CD4-positive, CD25-positive, alpha-beta regulatory T cell (primary cell): Measurements from ENCODE around the gene PITPNM1. TPM values are rescaled to one million over a fixed set of nuclear protein-coding genes. Genes with fewer than 3 reads are reported as not detected.
"Not testable (repeated sequence)": the region's sequence is repeated elsewhere in the genome, so short reads cannot be mapped to it uniquely, and the experiment has no call there.

Experiments used
- ATAC-seq, 2 donors: fragments of 150-1000 bp; cut with Tn5 transposase; one replicate each; pipeline ENCODE4 v1.10.0; 2021; ENCODE audit warnings: low read depth in 2 of 2, moderate number of reproducible peaks in 2 of 2, moderate library complexity in 1 of 2
- DNase-seq, 3 donors: peaks; one replicate each; pipeline versions ENCODE4 v3.0.0 to v3.0.0-alpha.2; 2012 to 2022; ENCODE audit warnings: mixed read lengths in 1 of 3
- H3K27ac ChIP-seq: one replicate; pipeline ENCODE4 v1.7.0; 2013; ENCODE audit warnings: mild to moderate bottlenecking, low read length; ENCODE audit not compliant: insufficient read depth, poor library complexity, severe bottlenecking
- H3K27me3 ChIP-seq: one replicate; pipeline ENCODE4 v1.7.0; 2013; ENCODE audit warnings: low read length; ENCODE audit not compliant: control insufficient read depth, insufficient read depth
- H3K36me3 ChIP-seq: one replicate; pipeline ENCODE4 v1.7.0; 2013; ENCODE audit warnings: mild to moderate bottlenecking, low read length, moderate library complexity; ENCODE audit not compliant: control insufficient read depth, insufficient read depth
- H3K4me1 ChIP-seq: 2 replicates; pipeline ENCODE4 v1.7.0; 2013; ENCODE audit warnings: mild to moderate bottlenecking, low read length; ENCODE audit not compliant: insufficient read depth, control insufficient read depth, poor library complexity, severe bottlenecking
- H3K4me3 ChIP-seq: one replicate; pipeline ENCODE4 v1.7.0; 2013; ENCODE audit warnings: low read depth, mild to moderate bottlenecking, low read length, moderate library complexity
- H3K9me3 ChIP-seq, 2 experiments: 1 replicate in 1 of 2; 2 replicates in 1 of 2; pipeline ENCODE4 v1.7.0; 2013; ENCODE audit warnings: low read length in 2 of 2, mild to moderate bottlenecking in 1 of 2, moderate library complexity in 1 of 2; ENCODE audit not compliant: control insufficient read depth in 2 of 2
- H3K27ac Mint-ChIP-seq, 3 donors: one replicate each; pipeline ENCODE4 v1.8.0; 2020 to 2022; ENCODE audit warnings: mild to moderate bottlenecking in 3 of 3, mixed read lengths in 3 of 3, moderate library complexity in 2 of 3
- H3K27me3 Mint-ChIP-seq: one replicate; pipeline ENCODE4 v1.8.0; 2022; ENCODE audit warnings: mild to moderate bottlenecking, mixed read lengths
- H3K36me3 Mint-ChIP-seq: one replicate; pipeline ENCODE4 v1.8.0; 2020; ENCODE audit warnings: mixed read lengths
- H3K4me1 Mint-ChIP-seq, 4 donors: one replicate each; pipeline ENCODE4 v1.8.0; 2020 to 2022; ENCODE audit warnings: mixed read lengths in 4 of 4, mild to moderate bottlenecking in 1 of 4
- H3K4me3 Mint-ChIP-seq, 4 donors: one replicate each; pipeline ENCODE4 v1.8.0; 2020 to 2022; ENCODE audit warnings: mild to moderate bottlenecking in 4 of 4, mixed read lengths in 4 of 4, moderate library complexity in 3 of 4
- H3K9me3 Mint-ChIP-seq, 7 donors: one replicate each; pipeline ENCODE4 v1.8.0; 2020 to 2022; ENCODE audit warnings: mixed read lengths in 7 of 7, mild to moderate bottlenecking in 3 of 7, moderate library complexity in 2 of 7
- polyA plus RNA-seq, 4 donors: library from polyadenylated mRNA; unstranded; fragments of 300-500 nt; fragmentation: Illumina TruSeq; gene quantifications; one replicate each; pipeline ENCODE4 v1.2.3, GENCODE V29; 2021
- total RNA-seq: library from RNA; stranded (reverse); gene quantifications from one replicate; pipeline ENCODE4 v1.2.3, GENCODE V29; 2022

PITPNM1 gene
- total and polyA plus RNA-seq, 5 donors from 2014 or later, result 15.7 to 116 (median 17.9) TPM

- peaks cover 0 to 4% (median 2%) of the 10 kb centered on the region in 4 donors for H3K4me1 Mint-ChIP-seq
- H3K36me3 Mint-ChIP-seq, result no peaks in the 10 kb centered on the region
- Histone ChIP-seq H3K36me3 (no peaks in the 10 kb centered on the region), H3K9me3 (no peaks in the 10 kb centered on the region), H3K4me1 (peaks cover under 1% of the 10 kb centered on the region), H3K27me3 (peaks cover 14% of the 10 kb centered on the region), H3K4me3 (no peak overlapping the region), H3K27ac (no peak overlapping the region)
- ATAC-seq (no peak), DNase-seq (no peak)
- no peaks in the 10 kb centered on the region for H3K9me3 Mint-ChIP-seq
- no peak overlapping the region for H3K27ac Mint-ChIP-seq
- peaks cover 34% of the 10 kb centered on the region for H3K27me3 Mint-ChIP-seq
- H3K4me3 Mint-ChIP-seq, result peak overlapping the region in 1 of 4 donors; percentile 42
Measured at GRCh38 chr11:67514116-67514515, 9.0 kb upstream of the PITPNM1 start.

GRCh38 chr11:67511558-67511957, 6.4 kb upstream of the PITPNM1 start:
- H3K27me3 ChIP-seq, result peaks cover 14% of the 10 kb centered on the region
- Mint-ChIP-seq H3K4me1 (peaks cover 0 to 19% (median 14%) of the 10 kb centered on the region in 4 donors), H3K27ac (peak overlapping the region in 1 of 3 donors; percentile 46), H3K27me3 (peaks cover 36% of the 10 kb centered on the region), H3K4me3 (peak overlapping the region in 1 of 4 donors; percentile 91)
- not testable (repeated sequence) for H3K36me3 ChIP-seq, H3K27ac ChIP-seq, H3K9me3 Mint-ChIP-seq, DNase-seq, H3K4me3 ChIP-seq, ATAC-seq, H3K36me3 Mint-ChIP-seq, H3K9me3 ChIP-seq
- H3K4me1 ChIP-seq, result peaks cover 20% of the 10 kb centered on the region

DNA sequence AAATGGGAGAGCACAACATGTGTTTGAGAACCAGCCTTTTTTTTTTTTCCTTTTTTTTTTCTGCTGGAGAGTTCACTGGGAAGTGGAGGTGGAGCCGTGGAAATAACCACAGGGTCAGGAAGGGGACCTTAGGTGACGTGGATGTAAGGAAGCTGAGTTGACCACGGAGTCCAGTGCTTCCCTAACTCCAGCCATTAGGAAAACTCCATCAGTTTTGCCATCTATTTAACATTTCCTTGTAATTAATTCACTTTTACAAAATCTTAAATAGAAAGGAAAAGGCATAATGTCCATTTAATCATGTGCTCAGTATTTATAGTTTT, 4.8 kb upstream of the PITPNM1 start:
- Histone ChIP-seq H3K27ac (no peak overlapping the region), H3K36me3 (no peaks in the 10 kb centered on the region), H3K27me3 (peaks cover 14% of the 10 kb centered on the region), H3K9me3 (no peaks in the 10 kb centered on the region), H3K4me3 (no peak overlapping the region), H3K4me1 (peaks cover 34% of the 10 kb centered on the region)
- peaks cover 29% of the 10 kb centered on the region for H3K27me3 Mint-ChIP-seq
- H3K27ac Mint-ChIP-seq, result peak overlapping the region in 1 of 3 donors; percentile 94
- peak overlapping the region in 2 of 4 donors; percentile 7 to 91 for H3K4me3 Mint-ChIP-seq
- no peak for ATAC-seq
- no peak for DNase-seq
- no peaks in the 10 kb centered on the region for H3K9me3 Mint-ChIP-seq
- no peaks in the 10 kb centered on the region for H3K36me3 Mint-ChIP-seq
- H3K4me1 Mint-ChIP-seq, result peaks cover 7 to 31% (median 23%) of the 10 kb centered on the region in 4 donors

GRCh38 chr11:67508486-67509121, 3.4 kb upstream of the PITPNM1 start:
- H3K4me3 ChIP-seq, result peak overlapping the region; percentile 66
- DNase-seq (peak; percentile 97 to 99 (median 98)), ATAC-seq (peak; percentile 35 to 44)
- H3K4me3 Mint-ChIP-seq, result peak overlapping the region; percentile 90 to 96 (median 91)
- H3K36me3 Mint-ChIP-seq, result no peaks in the 10 kb centered on the region
- no peaks in the 10 kb centered on the region for H3K36me3 ChIP-seq
- peaks cover 27% of the 10 kb centered on the region for H3K27me3 Mint-ChIP-seq
- H3K4me1 Mint-ChIP-seq, result peaks cover 7 to 34% (median 22%) of the 10 kb centered on the region in 4 donors
- peaks cover 39% of the 10 kb centered on the region for H3K4me1 ChIP-seq
- H3K27me3 ChIP-seq, result peaks cover 9% of the 10 kb centered on the region
- no peaks in the 10 kb centered on the region for H3K9me3 Mint-ChIP-seq
- peak overlapping the region; percentile 98 for H3K27ac ChIP-seq
- H3K27ac Mint-ChIP-seq, result peak overlapping the region; percentile 94 to 96 (median 94)
- no peaks in the 10 kb centered on the region for H3K9me3 ChIP-seq

DNA sequence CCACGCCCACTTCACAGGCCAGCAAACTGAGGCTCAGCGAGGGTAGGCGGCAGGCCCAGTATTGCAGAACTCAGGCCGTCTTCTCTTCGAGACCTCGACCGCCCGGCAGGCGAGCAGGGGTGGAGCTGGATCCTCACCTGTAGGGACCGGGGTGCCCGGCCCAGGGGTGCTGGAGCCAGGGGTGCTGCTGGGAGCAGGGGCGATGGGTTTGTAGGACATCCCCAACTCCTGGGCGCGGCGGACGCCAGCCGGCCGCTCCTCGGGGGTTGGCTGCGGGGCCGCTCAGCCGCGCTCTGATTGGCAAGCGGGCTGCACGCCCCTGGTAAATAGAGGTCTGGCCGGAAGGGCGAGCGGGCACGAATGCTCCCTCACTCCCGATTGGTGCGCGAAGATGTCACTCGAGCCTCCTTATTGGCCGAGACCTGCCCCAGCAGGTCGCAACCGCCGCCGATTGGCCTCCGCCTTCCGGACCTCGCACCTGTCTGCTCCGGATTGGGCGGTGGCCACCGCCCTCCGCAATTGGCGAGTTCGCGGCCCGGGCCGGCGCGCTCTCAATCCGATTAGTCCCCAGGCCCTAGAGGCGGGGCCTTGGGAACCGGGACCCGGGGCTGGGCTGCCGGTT, 2.8 kb upstream of the PITPNM1 start, which contains the start of gene CDK2AP2:
Gene CDK2AP2, minus strand, starts transcription at position 299 of the 622 bp plus-strand sequence. Its CDS starts 80 bp downstream, at position 219.
- peaks cover 23% of the 10 kb centered on the region for H3K27me3 Mint-ChIP-seq
- peaks cover 9% of the 10 kb centered on the region for H3K27me3 ChIP-seq
- no peaks in the 10 kb centered on the region for H3K9me3 ChIP-seq
- H3K36me3 ChIP-seq, result no peaks in the 10 kb centered on the region
- peak within 1 kb of the TSS; percentile 94 to 96 (median 94) for H3K27ac Mint-ChIP-seq
- H3K4me3 ChIP-seq, result peak within 1 kb of the TSS; percentile 66
- H3K4me1 Mint-ChIP-seq, result peaks cover 7 to 40% (median 26%) of the 10 kb centered on the region in 4 donors
- peak within 1 kb of the TSS; percentile 98 for H3K27ac ChIP-seq
- ATAC-seq (peak; percentile 77 to 79), DNase-seq (peak; percentile 95 to 99 (median 96))
- H3K4me3 Mint-ChIP-seq, result peak within 1 kb of the TSS; percentile 90 to 96 (median 91)
- no peaks in the 10 kb centered on the region for H3K36me3 Mint-ChIP-seq
- no peaks in the 10 kb centered on the region for H3K9me3 Mint-ChIP-seq
- peaks cover 46% of the 10 kb centered on the region for H3K4me1 ChIP-seq

- peak overlapping the region; percentile 52 for H3K4me3 ChIP-seq
- Mint-ChIP-seq H3K9me3 (no peaks in the 10 kb centered on the region), H3K4me1 (peaks cover 7 to 45% (median 29%) of the 10 kb centered on the region in 4 donors), H3K4me3 (peak overlapping the region; percentile 90 to 96 (median 91)), H3K27ac (peak overlapping the region; percentile 86 to 96 (median 94)), H3K27me3 (peaks cover 23% of the 10 kb centered on the region), H3K36me3 (no peaks in the 10 kb centered on the region)
- no peaks in the 10 kb centered on the region for H3K9me3 ChIP-seq
- peak overlapping the region; percentile 98 for H3K27ac ChIP-seq
- peaks cover 9% of the 10 kb centered on the region for H3K27me3 ChIP-seq
- DNase-seq (peak in 1 of 3 donors; percentile 18), ATAC-seq (no peak)
- H3K36me3 ChIP-seq, result peaks cover 3% of the 10 kb centered on the region
- H3K4me1 ChIP-seq, result peaks cover 49% of the 10 kb centered on the region
Measured at GRCh38 chr11:67507242-67507863, 2.2 kb upstream of the PITPNM1 start.

GRCh38 chr11:67506426-67507051, 1.4 kb upstream of the PITPNM1 start:
- H3K27me3 ChIP-seq, result peaks cover 5% of the 10 kb centered on the region
- peak overlapping the region; percentile 98 for H3K27ac ChIP-seq
- Mint-ChIP-seq H3K9me3 (no peaks in the 10 kb centered on the region), H3K27ac (peak overlapping the region; percentile 86 to 96 (median 92)), H3K4me1 (peaks cover 7 to 45% (median 29%) of the 10 kb centered on the region in 4 donors), H3K36me3 (no peaks in the 10 kb centered on the region), H3K27me3 (peaks cover 23% of the 10 kb centered on the region), H3K4me3 (peak overlapping the region; percentile 90 to 98 (median 94))
- peaks cover 49% of the 10 kb centered on the region for H3K4me1 ChIP-seq
- H3K4me3 ChIP-seq, result peak overlapping the region; percentile 47
- ATAC-seq (no peak), DNase-seq (no peak)
- H3K9me3 ChIP-seq, result no peaks in the 10 kb centered on the region
- peaks cover 10% of the 10 kb centered on the region for H3K36me3 ChIP-seq
